Measurements from ENCODE around the gene ZNF438.
A peak's percentile ranks its signal among the peaks of the same experiment; 100 is the strongest.

ZNF438 gene

DNA sequence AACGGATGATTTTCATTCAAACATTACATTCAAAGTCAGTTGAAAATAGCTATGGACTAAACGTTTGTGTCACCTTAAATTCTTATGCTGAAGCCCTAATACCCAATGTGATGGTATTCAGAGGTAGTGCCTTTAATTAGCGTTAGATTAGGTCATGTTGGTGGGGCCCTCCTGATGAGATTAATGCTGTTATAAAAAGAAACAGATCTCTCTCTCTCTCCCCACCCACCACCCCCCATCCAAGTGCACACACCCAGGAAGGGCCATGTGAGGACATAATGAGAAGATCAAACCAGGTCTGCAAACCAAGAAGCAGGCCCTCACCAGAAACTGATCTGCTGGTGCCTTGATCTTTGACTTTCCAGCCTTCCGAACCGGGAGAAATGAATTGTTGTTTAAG lies 44.2 kb downstream of the ZNF438 start:
- H3K4me3 ChIP-seq (replicated peaks; ENCODE audit: insufficient read depth, low read length), result no peak overlapping the region
- no peak for DNase-seq (ENCODE audit: low read depth in 1 of 2, low spot score in 1 of 2)
- no peak for TF ChIP-seq SPI1 (IDR thresholded peaks at IDR 0.05; ENCODE audit: borderline replicate concordance, low read depth)
- TF ChIP-seq, protein P1, sequence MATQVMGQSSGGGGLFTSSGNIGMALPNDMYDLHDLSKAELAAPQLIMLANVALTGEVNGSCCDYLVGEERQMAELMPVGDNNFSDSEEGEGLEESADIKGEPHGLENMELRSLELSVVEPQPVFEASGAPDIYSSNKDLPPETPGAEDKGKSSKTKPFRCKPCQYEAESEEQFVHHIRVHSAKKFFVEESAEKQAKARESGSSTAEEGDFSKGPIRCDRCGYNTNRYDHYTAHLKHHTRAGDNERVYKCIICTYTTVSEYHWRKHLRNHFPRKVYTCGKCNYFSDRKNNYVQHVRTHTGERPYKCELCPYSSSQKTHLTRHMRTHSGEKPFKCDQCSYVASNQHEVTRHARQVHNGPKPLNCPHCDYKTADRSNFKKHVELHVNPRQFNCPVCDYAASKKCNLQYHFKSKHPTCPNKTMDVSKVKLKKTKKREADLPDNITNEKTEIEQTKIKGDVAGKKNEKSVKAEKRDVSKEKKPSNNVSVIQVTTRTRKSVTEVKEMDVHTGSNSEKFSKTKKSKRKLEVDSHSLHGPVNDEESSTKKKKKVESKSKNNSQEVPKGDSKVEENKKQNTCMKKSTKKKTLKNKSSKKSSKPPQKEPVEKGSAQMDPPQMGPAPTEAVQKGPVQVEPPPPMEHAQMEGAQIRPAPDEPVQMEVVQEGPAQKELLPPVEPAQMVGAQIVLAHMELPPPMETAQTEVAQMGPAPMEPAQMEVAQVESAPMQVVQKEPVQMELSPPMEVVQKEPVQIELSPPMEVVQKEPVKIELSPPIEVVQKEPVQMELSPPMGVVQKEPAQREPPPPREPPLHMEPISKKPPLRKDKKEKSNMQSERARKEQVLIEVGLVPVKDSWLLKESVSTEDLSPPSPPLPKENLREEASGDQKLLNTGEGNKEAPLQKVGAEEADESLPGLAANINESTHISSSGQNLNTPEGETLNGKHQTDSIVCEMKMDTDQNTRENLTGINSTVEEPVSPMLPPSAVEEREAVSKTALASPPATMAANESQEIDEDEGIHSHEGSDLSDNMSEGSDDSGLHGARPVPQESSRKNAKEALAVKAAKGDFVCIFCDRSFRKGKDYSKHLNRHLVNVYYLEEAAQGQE (IDR thresholded peaks at IDR 0.05; ENCODE audit: insufficient replicate concordance, low read depth), result no peak
- TF ChIP-seq, protein P2, sequence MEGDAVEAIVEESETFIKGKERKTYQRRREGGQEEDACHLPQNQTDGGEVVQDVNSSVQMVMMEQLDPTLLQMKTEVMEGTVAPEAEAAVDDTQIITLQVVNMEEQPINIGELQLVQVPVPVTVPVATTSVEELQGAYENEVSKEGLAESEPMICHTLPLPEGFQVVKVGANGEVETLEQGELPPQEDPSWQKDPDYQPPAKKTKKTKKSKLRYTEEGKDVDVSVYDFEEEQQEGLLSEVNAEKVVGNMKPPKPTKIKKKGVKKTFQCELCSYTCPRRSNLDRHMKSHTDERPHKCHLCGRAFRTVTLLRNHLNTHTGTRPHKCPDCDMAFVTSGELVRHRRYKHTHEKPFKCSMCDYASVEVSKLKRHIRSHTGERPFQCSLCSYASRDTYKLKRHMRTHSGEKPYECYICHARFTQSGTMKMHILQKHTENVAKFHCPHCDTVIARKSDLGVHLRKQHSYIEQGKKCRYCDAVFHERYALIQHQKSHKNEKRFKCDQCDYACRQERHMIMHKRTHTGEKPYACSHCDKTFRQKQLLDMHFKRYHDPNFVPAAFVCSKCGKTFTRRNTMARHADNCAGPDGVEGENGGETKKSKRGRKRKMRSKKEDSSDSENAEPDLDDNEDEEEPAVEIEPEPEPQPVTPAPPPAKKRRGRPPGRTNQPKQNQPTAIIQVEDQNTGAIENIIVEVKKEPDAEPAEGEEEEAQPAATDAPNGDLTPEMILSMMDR (IDR thresholded peaks at IDR 0.05; ENCODE audit: insufficient read depth, low read length), result no peak
- no peak for TF ChIP-seq GABPA (IDR thresholded peaks at IDR 0.05; ENCODE audit: low read depth)
- no peak for TF ChIP-seq POLR2AphosphoS5 (IDR thresholded peaks at IDR 0.05; ENCODE audit: low read depth)
- H3K27ac ChIP-seq (replicated peaks), result no peak overlapping the region
- H3K27me3 ChIP-seq (ENCODE audit: insufficient read depth, poor library complexity, severe bottlenecking), result no peaks in the 10 kb centered on the region

DNA sequence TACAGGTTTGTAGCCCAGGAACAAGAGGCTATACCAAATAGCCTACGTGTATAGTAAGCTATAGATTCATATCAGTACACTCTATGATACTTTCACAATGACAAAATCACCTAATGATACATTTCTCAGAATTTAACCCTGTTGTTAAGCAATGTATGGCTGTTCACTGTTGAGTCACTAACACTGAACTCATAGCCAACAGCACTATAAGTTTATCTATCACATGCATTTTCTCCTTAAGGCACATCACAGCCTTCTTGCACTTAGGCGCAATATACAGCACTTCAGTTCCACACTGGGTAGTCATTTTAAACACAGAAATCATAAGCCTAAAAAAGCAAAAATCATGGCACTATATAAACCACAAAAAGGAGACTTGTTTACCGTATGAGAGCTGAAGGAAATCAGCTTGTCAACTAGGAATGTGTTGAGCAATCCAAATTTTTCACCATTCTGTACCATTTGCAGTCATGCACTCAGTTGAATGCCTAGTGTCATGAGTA lies 45.6 kb downstream of the ZNF438 start:
- Histone ChIP-seq H3K4me3 (replicated peaks; ENCODE audit: insufficient read depth, low read length) (no peak overlapping the region), H3K27me3 (ENCODE audit: insufficient read depth, poor library complexity, severe bottlenecking) (no peaks in the 10 kb centered on the region), H3K27ac (replicated peaks) (no peak overlapping the region)
- DNase-seq (ENCODE audit: low read depth in 1 of 2, low spot score in 1 of 2), result no peak
- TF ChIP-seq POLR2AphosphoS5 (IDR thresholded peaks at IDR 0.05; ENCODE audit: low read depth), result no peak

DNA sequence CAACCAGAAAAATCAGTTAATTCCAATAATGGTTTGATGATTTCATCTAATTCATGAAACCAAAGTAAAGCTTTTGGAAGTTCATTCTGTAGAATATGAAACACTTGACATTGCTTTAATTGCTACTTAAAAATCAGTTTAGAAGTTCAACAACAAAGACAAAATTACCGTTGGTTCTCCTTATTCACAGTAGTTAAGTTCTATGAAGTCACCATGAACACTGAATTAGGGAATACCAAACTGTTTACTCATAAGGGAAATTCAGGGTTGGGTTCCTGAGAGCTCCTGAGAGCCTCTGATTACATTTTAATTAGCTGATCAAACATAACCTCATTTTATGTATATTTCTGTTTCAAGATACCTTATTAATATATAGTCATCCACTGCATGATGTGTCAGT lies 46.2 kb downstream of the ZNF438 start:
- Histone ChIP-seq H3K27me3 (ENCODE audit: insufficient read depth, poor library complexity, severe bottlenecking) (no peaks in the 10 kb centered on the region), H3K27ac (replicated peaks) (peak overlapping the region; percentile 29; the same call in 1 of the 2 replicates), H3K4me3 (replicated peaks; ENCODE audit: insufficient read depth, low read length) (no peak overlapping the region)
- no peak for DNase-seq (ENCODE audit: low read depth in 1 of 2, low spot score in 1 of 2)
- TF ChIP-seq POLR2AphosphoS5 (IDR thresholded peaks at IDR 0.05; ENCODE audit: low read depth) (no peak), GABPA (IDR thresholded peaks at IDR 0.05; ENCODE audit: low read depth) (no peak), SPI1 (IDR thresholded peaks at IDR 0.05; ENCODE audit: borderline replicate concordance, low read depth) (no peak)
- TF ChIP-seq, protein P2 (IDR thresholded peaks at IDR 0.05; ENCODE audit: insufficient read depth, low read length), result no peak
- TF ChIP-seq, protein P1 (IDR thresholded peaks at IDR 0.05; ENCODE audit: insufficient replicate concordance, low read depth), result no peak

DNA sequence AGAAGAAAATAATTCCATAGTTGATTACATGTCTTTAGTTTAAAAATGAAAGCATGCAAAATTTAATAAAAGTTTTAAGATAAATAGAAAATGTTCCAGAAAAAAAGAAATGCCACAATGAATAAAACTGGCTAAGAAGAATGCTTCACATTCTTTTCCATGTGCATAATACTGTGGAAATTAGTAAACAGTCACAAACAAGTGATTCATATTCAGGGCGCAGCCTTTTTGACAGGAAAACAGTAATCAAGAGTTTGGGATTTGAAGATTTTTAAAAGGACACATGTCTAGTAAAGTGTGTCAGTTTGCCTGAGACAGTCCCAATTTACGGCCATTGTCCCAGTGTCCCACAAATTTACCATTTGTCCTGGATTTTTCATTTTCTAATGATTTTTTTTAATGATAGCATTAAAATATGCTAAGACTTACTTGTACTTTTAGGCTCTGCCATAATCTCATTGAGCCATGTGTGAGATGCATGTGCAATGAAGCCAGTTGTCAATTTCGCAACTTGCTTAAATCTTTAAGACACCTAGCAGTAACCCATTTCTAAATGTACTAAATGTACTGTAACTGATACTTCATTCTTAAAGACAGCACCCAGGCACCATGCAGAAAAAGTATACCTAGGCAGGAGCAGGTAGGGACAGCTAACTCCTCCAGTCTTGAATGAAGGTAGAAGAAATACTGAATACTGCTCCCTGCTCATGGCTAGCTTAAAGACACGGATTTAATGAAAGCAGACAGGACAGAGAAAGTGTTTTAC lies 46.9 kb downstream of the ZNF438 start:
- Histone ChIP-seq H3K4me3 (replicated peaks; ENCODE audit: insufficient read depth, low read length) (no peak overlapping the region), H3K27me3 (ENCODE audit: insufficient read depth, poor library complexity, severe bottlenecking) (no peaks in the 10 kb centered on the region), H3K27ac (replicated peaks) (peak overlapping the region; percentile 29; the same call in 1 of the 2 replicates)
- DNase-seq (ENCODE audit: low read depth in 1 of 2, low spot score in 1 of 2), result peak; percentile 42 to 45
- no peak for TF ChIP-seq GABPA (IDR thresholded peaks at IDR 0.05; ENCODE audit: low read depth)
- TF ChIP-seq, protein P1 (IDR thresholded peaks at IDR 0.05; ENCODE audit: insufficient replicate concordance, low read depth), result no peak
- TF ChIP-seq, protein P2 (IDR thresholded peaks at IDR 0.05; ENCODE audit: insufficient read depth, low read length), result no peak
- TF ChIP-seq POLR2AphosphoS5 (IDR thresholded peaks at IDR 0.05; ENCODE audit: low read depth), result no peak
- no peak for TF ChIP-seq SPI1 (IDR thresholded peaks at IDR 0.05; ENCODE audit: borderline replicate concordance, low read depth)
